ENCODE data around the gene NPHS1.

- no peak for TF ChIP-seq CTCF (IDR thresholded peaks at IDR 0.05)
- TF ChIP-seq POLR2A (IDR thresholded peaks at IDR 0.05), result no peak
Measured at GRCh38 chr19:35844482-35845214, 7.7 kb downstream of the NPHS1 start.
